HuH-7.5 (cell line): ENCODE results near the gene ATP2A2.
"Not testable (repeated sequence)": the region's sequence is repeated elsewhere in the genome, so short reads cannot be mapped to it uniquely, and the experiment has no call there.

Experiments
- DNase-seq: peaks from one replicate; pipeline ENCODE4 v3.0.0; 2011; ENCODE audit warnings: low spot score

ATP2A2 gene

GRCh38 chr12:110301065-110301806, 20.2 kb downstream of the ATP2A2 start:
- DNase-seq: no peak

- DNase-seq: no peak
Observed at GRCh38 chr12:110304061-110304551, 23.1 kb downstream of the ATP2A2 start.

- no peak for DNase-seq
Observed at GRCh38 chr12:110307372-110307771, 26.3 kb downstream of the ATP2A2 start.

- no peak for DNase-seq
Observed at GRCh38 chr12:110310763-110311162, 29.7 kb downstream of the ATP2A2 start.

GRCh38 chr12:110311903-110312302, 30.9 kb downstream of the ATP2A2 start:
- DNase-seq: no peak

- no peak for DNase-seq
Observed at GRCh38 chr12:110312581-110313360, 31.7 kb downstream of the ATP2A2 start.

GRCh38 chr12:110314308-110314707, 33.3 kb downstream of the ATP2A2 start:
- no peak for DNase-seq

- DNase-seq: no peak
Observed at GRCh38 chr12:110316861-110317260, 35.8 kb downstream of the ATP2A2 start.

GRCh38 chr12:110317911-110318310, 36.9 kb downstream of the ATP2A2 start:
- no peak for DNase-seq

GRCh38 chr12:110320550-110320949, 39.5 kb downstream of the ATP2A2 start:
- DNase-seq: no peak

GRCh38 chr12:110329710-110330109, 48.7 kb downstream of the ATP2A2 start:
- DNase-seq: no peak

- no peak for DNase-seq
Observed at GRCh38 chr12:110330124-110330523, 49.1 kb downstream of the ATP2A2 start.

- no peak for DNase-seq
Observed at GRCh38 chr12:110330544-110330943, 49.5 kb downstream of the ATP2A2 start.

GRCh38 chr12:110333201-110333600, 52.2 kb downstream of the ATP2A2 start:
- DNase-seq: no peak

- no peak for DNase-seq
Observed at GRCh38 chr12:110335481-110336045, 54.5 kb downstream of the ATP2A2 start.

GRCh38 chr12:110337912-110338710, 57.1 kb downstream of the ATP2A2 start:
- no peak for DNase-seq

GRCh38 chr12:110338754-110339153, 57.7 kb downstream of the ATP2A2 start:
- DNase-seq: no peak

GRCh38 chr12:110339184-110339952, 58.3 kb downstream of the ATP2A2 start:
- no peak for DNase-seq

- DNase-seq: not testable (repeated sequence)
Observed at GRCh38 chr12:110340261-110340660, 59.2 kb downstream of the ATP2A2 start.

GRCh38 chr12:110340706-110341105, 59.7 kb downstream of the ATP2A2 start:
- DNase-seq: no peak

GRCh38 chr12:110342157-110342556, 61.1 kb downstream of the ATP2A2 start:
- no peak for DNase-seq
